CD4-positive, alpha-beta T cell treated with Interferon alpha-2 for 1 hour (primary cell): Measurements from ENCODE around the gene LRP1.

Source experiments
- DNase-seq, 2 donors: peaks; one replicate each; pipeline ENCODE4 v3.0.0-alpha.2; 2020 to 2022

LRP1 gene

GRCh38 chr12:57214398-57214781 lies 86.1 kb downstream of the LRP1 start:
- peak; percentile 67 to 77 for DNase-seq

- DNase-seq: no peak
Observed at GRCh38 chr12:57215065-57215464, 86.8 kb downstream of the LRP1 start.

- peak; percentile 50 to 57 for DNase-seq
Observed at GRCh38 chr12:57215668-57216013, 87.4 kb downstream of the LRP1 start.

- DNase-seq: peak; percentile 61 to 68
Observed at GRCh38 chr12:57216014-57216911, 88.0 kb downstream of the LRP1 start, which contains the start of gene NXPH4. NXPH4 (plus strand) TSS chr12:57216794; CDS start chr12:57216970, 176 bp downstream.

- DNase-seq: peak; percentile 29 to 51
Observed at GRCh38 chr12:57216921-57217879, 88.9 kb downstream of the LRP1 start.

- DNase-seq: no peak
Observed at GRCh38 chr12:57218030-57218853, 90.0 kb downstream of the LRP1 start.

GRCh38 chr12:57219205-57219992 lies 91.1 kb downstream of the LRP1 start:
- DNase-seq: no peak

- DNase-seq: no peak
Observed at GRCh38 chr12:57219993-57220754, 91.9 kb downstream of the LRP1 start.

- no peak for DNase-seq
Observed at GRCh38 chr12:57220770-57221168, 92.5 kb downstream of the LRP1 start.

- DNase-seq: no peak
Observed at GRCh38 chr12:57221169-57221917, 93.1 kb downstream of the LRP1 start.

- DNase-seq: no peak
Observed at GRCh38 chr12:57222286-57223190, 94.3 kb downstream of the LRP1 start.

- peak; percentile 55 to 66 for DNase-seq
Observed at GRCh38 chr12:57223191-57224165, 95.2 kb downstream of the LRP1 start.

- no peak for DNase-seq
Observed at GRCh38 chr12:57224278-57224972, 96.1 kb downstream of the LRP1 start.

GRCh38 chr12:57224973-57225679 lies 96.8 kb downstream of the LRP1 start:
- peak; percentile 66 to 68 for DNase-seq

- DNase-seq: no peak
Observed at GRCh38 chr12:57225680-57226210, 97.5 kb downstream of the LRP1 start.
